CD4-positive, CD25-positive, alpha-beta regulatory T cell (primary cell): ENCODE data around the gene MTFR2. TPM values are rescaled to one million over a fixed set of nuclear protein-coding genes. Genes with fewer than 3 reads are reported as not detected.
A peak's percentile ranks its signal among the peaks of the same experiment; 100 is the strongest.
"Not testable (repeated sequence)": the region's sequence is repeated elsewhere in the genome, so short reads cannot be mapped to it uniquely, and the experiment has no call there.

Source experiments
- ATAC-seq, 2 donors: fragments of 150-1000 bp; cut with Tn5 transposase; one replicate each; pipeline ENCODE4 v1.10.0; 2021; ENCODE audit warnings: low read depth in 2 of 2, moderate number of reproducible peaks in 2 of 2, moderate library complexity in 1 of 2
- DNase-seq, 3 donors: peaks; one replicate each; pipeline versions ENCODE4 v3.0.0 to v3.0.0-alpha.2; 2012 to 2022; ENCODE audit warnings: mixed read lengths in 1 of 3
- H3K27ac ChIP-seq: one replicate; pipeline ENCODE4 v1.7.0; 2013; ENCODE audit warnings: mild to moderate bottlenecking, low read length; ENCODE audit not compliant: insufficient read depth, poor library complexity, severe bottlenecking
- H3K27me3 ChIP-seq: one replicate; pipeline ENCODE4 v1.7.0; 2013; ENCODE audit warnings: low read length; ENCODE audit not compliant: control insufficient read depth, insufficient read depth
- H3K36me3 ChIP-seq: one replicate; pipeline ENCODE4 v1.7.0; 2013; ENCODE audit warnings: mild to moderate bottlenecking, low read length, moderate library complexity; ENCODE audit not compliant: control insufficient read depth, insufficient read depth
- H3K4me1 ChIP-seq: 2 replicates; pipeline ENCODE4 v1.7.0; 2013; ENCODE audit warnings: mild to moderate bottlenecking, low read length; ENCODE audit not compliant: insufficient read depth, control insufficient read depth, poor library complexity, severe bottlenecking
- H3K4me3 ChIP-seq: one replicate; pipeline ENCODE4 v1.7.0; 2013; ENCODE audit warnings: low read depth, mild to moderate bottlenecking, low read length, moderate library complexity
- H3K9me3 ChIP-seq, 2 experiments: 1 replicate in 1 of 2; 2 replicates in 1 of 2; pipeline ENCODE4 v1.7.0; 2013; ENCODE audit warnings: low read length in 2 of 2, mild to moderate bottlenecking in 1 of 2, moderate library complexity in 1 of 2; ENCODE audit not compliant: control insufficient read depth in 2 of 2
- H3K27ac Mint-ChIP-seq, 3 donors: one replicate each; pipeline ENCODE4 v1.8.0; 2020 to 2022; ENCODE audit warnings: mild to moderate bottlenecking in 3 of 3, mixed read lengths in 3 of 3, moderate library complexity in 2 of 3
- H3K27me3 Mint-ChIP-seq: one replicate; pipeline ENCODE4 v1.8.0; 2022; ENCODE audit warnings: mild to moderate bottlenecking, mixed read lengths
- H3K36me3 Mint-ChIP-seq: one replicate; pipeline ENCODE4 v1.8.0; 2020; ENCODE audit warnings: mixed read lengths
- H3K4me1 Mint-ChIP-seq, 4 donors: one replicate each; pipeline ENCODE4 v1.8.0; 2020 to 2022; ENCODE audit warnings: mixed read lengths in 4 of 4, mild to moderate bottlenecking in 1 of 4
- H3K4me3 Mint-ChIP-seq, 4 donors: one replicate each; pipeline ENCODE4 v1.8.0; 2020 to 2022; ENCODE audit warnings: mild to moderate bottlenecking in 4 of 4, mixed read lengths in 4 of 4, moderate library complexity in 3 of 4
- H3K9me3 Mint-ChIP-seq, 7 donors: one replicate each; pipeline ENCODE4 v1.8.0; 2020 to 2022; ENCODE audit warnings: mixed read lengths in 7 of 7, mild to moderate bottlenecking in 3 of 7, moderate library complexity in 2 of 7
- polyA plus RNA-seq, 4 donors: library from polyadenylated mRNA; unstranded; fragments of 300-500 nt; fragmentation: Illumina TruSeq; gene quantifications; one replicate each; pipeline ENCODE4 v1.2.3, GENCODE V29; 2021
- total RNA-seq: library from RNA; stranded (reverse); gene quantifications from one replicate; pipeline ENCODE4 v1.2.3, GENCODE V29; 2022

The MTFR2 gene
- total and polyA plus RNA-seq, 5 donors from 2014 or later, result 1.0 to 3.7 (median 1.9) TPM

GRCh38 chr6:136224974-136225373, 25.1 kb downstream of the MTFR2 start:
- not testable (repeated sequence) for ATAC-seq, DNase-seq, H3K9me3 Mint-ChIP-seq, H3K4me1 Mint-ChIP-seq, H3K27ac Mint-ChIP-seq, H3K4me1 ChIP-seq, H3K4me3 Mint-ChIP-seq, H3K27me3 ChIP-seq, H3K4me3 ChIP-seq, H3K36me3 Mint-ChIP-seq, H3K9me3 ChIP-seq, H3K36me3 ChIP-seq, H3K27ac ChIP-seq, H3K27me3 Mint-ChIP-seq

- no peaks in the 10 kb centered on the region for H3K36me3 ChIP-seq
- no peaks in the 10 kb centered on the region for H3K4me1 Mint-ChIP-seq
- H3K36me3 Mint-ChIP-seq, result no peaks in the 10 kb centered on the region
These were observed 33.4 kb downstream of the MTFR2 start for GRCh38 chr6:136216503-136217401.

GRCh38 chr6:136213853-136214252, 36.3 kb downstream of the MTFR2 start:
- DNase-seq, result no peak
- peaks cover 0 to under 1% (median 0%) of the 10 kb centered on the region in 7 donors for H3K9me3 Mint-ChIP-seq
- no peak overlapping the region for H3K27ac ChIP-seq
- no peak overlapping the region for H3K27ac Mint-ChIP-seq
- no peaks in the 10 kb centered on the region for H3K27me3 ChIP-seq
- H3K36me3 Mint-ChIP-seq, result no peaks in the 10 kb centered on the region
- no peaks in the 10 kb centered on the region for H3K36me3 ChIP-seq
- H3K4me3 Mint-ChIP-seq, result no peak overlapping the region
- no peak for ATAC-seq
- H3K4me3 ChIP-seq, result no peak overlapping the region
- peaks cover 6% of the 10 kb centered on the region for H3K27me3 Mint-ChIP-seq
- no peaks in the 10 kb centered on the region for H3K4me1 ChIP-seq
- H3K4me1 Mint-ChIP-seq, result no peaks in the 10 kb centered on the region
- no peaks in the 10 kb centered on the region for H3K9me3 ChIP-seq

More at GRCh38 chr6:136216503-136217401, 33.4 kb downstream of the MTFR2 start:
- peaks cover 10% of the 10 kb centered on the region for H3K27me3 Mint-ChIP-seq
- no peak overlapping the region for H3K27ac ChIP-seq
- H3K4me3 Mint-ChIP-seq, result no peak overlapping the region
- H3K9me3 Mint-ChIP-seq, result peaks cover 0 to 7% (median 1%) of the 10 kb centered on the region in 7 donors
- no peak overlapping the region for H3K4me3 ChIP-seq
- no peak overlapping the region for H3K27ac Mint-ChIP-seq
- no peaks in the 10 kb centered on the region for H3K27me3 ChIP-seq
- no peaks in the 10 kb centered on the region for H3K4me1 ChIP-seq
- no peaks in the 10 kb centered on the region for H3K9me3 ChIP-seq
- DNase-seq (no peak), ATAC-seq (no peak)

GRCh38 chr6:136213012-136213539, 37.0 kb downstream of the MTFR2 start:
- H3K27ac Mint-ChIP-seq, result no peak overlapping the region
- DNase-seq (no peak), ATAC-seq (no peak)
- no peaks in the 10 kb centered on the region for H3K4me1 ChIP-seq
- no peaks in the 10 kb centered on the region for H3K27me3 ChIP-seq
- peaks cover 0 to 2% (median 0%) of the 10 kb centered on the region in 7 donors for H3K9me3 Mint-ChIP-seq
- no peaks in the 10 kb centered on the region for H3K9me3 ChIP-seq
- H3K4me1 Mint-ChIP-seq, result no peaks in the 10 kb centered on the region
- H3K4me3 ChIP-seq, result no peak overlapping the region
- peaks cover 2% of the 10 kb centered on the region for H3K27me3 Mint-ChIP-seq
- H3K36me3 ChIP-seq, result no peaks in the 10 kb centered on the region
- no peak overlapping the region for H3K27ac ChIP-seq
- H3K4me3 Mint-ChIP-seq, result no peak overlapping the region
- H3K36me3 Mint-ChIP-seq, result no peaks in the 10 kb centered on the region

- ATAC-seq (no peak), DNase-seq (no peak)
- no peak overlapping the region for H3K27ac Mint-ChIP-seq
- H3K4me1 Mint-ChIP-seq, result no peaks in the 10 kb centered on the region
- H3K27me3 ChIP-seq, result no peaks in the 10 kb centered on the region
- H3K9me3 ChIP-seq, result no peaks in the 10 kb centered on the region
- H3K4me3 Mint-ChIP-seq, result peak overlapping the region in 1 of 4 donors; percentile 38
- peaks cover 0 to 2% (median 0%) of the 10 kb centered on the region in 7 donors for H3K9me3 Mint-ChIP-seq
- H3K36me3 Mint-ChIP-seq, result no peaks in the 10 kb centered on the region
- no peak overlapping the region for H3K4me3 ChIP-seq
- H3K36me3 ChIP-seq, result no peaks in the 10 kb centered on the region
- H3K4me1 ChIP-seq, result no peaks in the 10 kb centered on the region
- H3K27me3 Mint-ChIP-seq, result no peaks in the 10 kb centered on the region
- no peak overlapping the region for H3K27ac ChIP-seq
These were observed 37.5 kb downstream of the MTFR2 start for GRCh38 chr6:136212608-136213007.

- Histone ChIP-seq H3K27me3 (peaks cover under 1% of the 10 kb centered on the region), H3K36me3 (no peaks in the 10 kb centered on the region), H3K27ac (no peak overlapping the region), H3K4me1 (no peaks in the 10 kb centered on the region), H3K4me3 (no peak overlapping the region), H3K9me3 (no peaks in the 10 kb centered on the region)
- no peak for DNase-seq
- Mint-ChIP-seq H3K4me1 (no peaks in the 10 kb centered on the region), H3K27ac (no peak overlapping the region), H3K9me3 (peaks cover 0 to 2% (median 1%) of the 10 kb centered on the region in 7 donors), H3K27me3 (no peaks in the 10 kb centered on the region), H3K4me3 (no peak overlapping the region), H3K36me3 (no peaks in the 10 kb centered on the region)
- ATAC-seq, result no peak
These were observed 39.5 kb downstream of the MTFR2 start for GRCh38 chr6:136210398-136211165.

GRCh38 chr6:136209496-136209895, 40.6 kb downstream of the MTFR2 start:
- H3K4me1 Mint-ChIP-seq, result no peaks in the 10 kb centered on the region
- Histone ChIP-seq H3K9me3 (no peaks in the 10 kb centered on the region), H3K4me3 (no peak overlapping the region), H3K27ac (no peak overlapping the region), H3K36me3 (no peaks in the 10 kb centered on the region), H3K27me3 (peaks cover 7% of the 10 kb centered on the region), H3K4me1 (no peaks in the 10 kb centered on the region)
- no peak overlapping the region for H3K4me3 Mint-ChIP-seq
- ATAC-seq (no peak), DNase-seq (no peak)
- H3K27ac Mint-ChIP-seq, result no peak overlapping the region
- no peaks in the 10 kb centered on the region for H3K27me3 Mint-ChIP-seq
- H3K9me3 Mint-ChIP-seq, result peaks cover 0 to 2% (median 1%) of the 10 kb centered on the region in 7 donors
- H3K36me3 Mint-ChIP-seq, result no peaks in the 10 kb centered on the region
